Adrenal gland (tissue), 19 donors: ENCODE data around the gene TP73. TPM values are rescaled to one million over a fixed set of nuclear protein-coding genes. Genes with fewer than 3 reads are reported as not detected.

Experiments
- DNase-seq, 7 donors: peaks; one replicate each; pipeline ENCODE4 v3.0.0-alpha.2; 2019 to 2020
- H3K27ac ChIP-seq, 5 donors: fragments of 200-600 bp; sonication (generic) in 4 of 5; 1 replicate in 3 of 5; 2 replicates in 2 of 5; pipeline versions ENCODE4 v1.5.1 to v1.8.0; 2016 to 2020; ENCODE audit warnings: mild to moderate bottlenecking in 1 of 5
- H3K27me3 ChIP-seq: fragments of 200-600 bp; 2 replicates; pipeline ENCODE4 v1.8.0; 2021
- H3K36me3 ChIP-seq, 2 donors: fragments of 200-600 bp; replicated peaks in 1 of 2; 1 replicate in 1 of 2; 2 replicates in 1 of 2; pipeline versions ENCODE4 v1.5.1 to v1.8.0; 2018 to 2022
- H3K4me1 ChIP-seq, 2 donors: fragments of 200-600 bp; replicated peaks in 1 of 2; 1 replicate in 1 of 2; 2 replicates in 1 of 2; pipeline versions ENCODE4 v1.5.1 to v1.8.0; 2018 to 2021
- H3K4me3 ChIP-seq, 4 donors: fragments of 200-600 bp; sonication (generic) in 3 of 4; one replicate each; pipeline ENCODE4 v1.5.1; 2016 to 2018
- H3K9me3 ChIP-seq, 3 donors: fragments of 200-600 bp; sonication (generic) in 1 of 3; replicated peaks in 1 of 3; 1 replicate in 2 of 3; 2 replicates in 1 of 3; pipeline versions ENCODE4 v1.5.1 to v1.8.0; 2016 to 2021
- CTCF ChIP-seq, 6 experiments: fragments of 450-650 bp in 4 of 6; fragments of 200-600 bp in 2 of 6; sonication (generic) in 1 of 6; IDR thresholded peaks; 1 replicate in 5 of 6; 2 replicates in 1 of 6; pipeline versions ENCODE4 v1.5.1 to v1.8.0; 2016 to 2021; ENCODE audit warnings: antibody characterized with exemption in 6 of 6, mild to moderate bottlenecking in 2 of 6, moderate library complexity in 1 of 6
- POLR2A ChIP-seq, 2 donors: fragments of 450-650 bp; IDR thresholded peaks; one replicate each; pipeline ENCODE4 v1.6.1; 2017; ENCODE audit warnings: antibody characterized with exemption in 2 of 2, mild to moderate bottlenecking in 2 of 2, moderate library complexity in 1 of 2
- WGBS, 4 donors: extraction: QIAGEN DNeasy Blood & Tissue Kit in 2 of 4; methylation state at CpG; one replicate each; pipeline versions ENCODE4 v1.1.5 to v1.1.7; 2013 to 2017; 5-methylcytosine and 5-hydroxymethylcytosine counted together
- intact Hi-C, 2 donors: fragments of 100-400 bp; cut with DNase I; formaldehyde crosslinking; loops; one replicate each; pipeline versions ENCODE4 v1.14.1 to v1.15.0; 2022 to 2023
- long read RNA-seq, 10 donors: library from polyadenylated mRNA in 3 of 10; unstranded in 2 of 10; stranded (forward) in 1 of 10; transcript quantifications; one replicate each; pipeline ENCODE4 v2.0.0 and lab custom pipeline, GENCODE V29; 2021 to 2026
- polyA plus RNA-seq, 3 donors: library from polyadenylated mRNA; stranded (reverse); fragments of 200-250 nt in 2 of 3; fragments of 350-450 nt in 1 of 3; fragmentation: Illumina TruSeq in 1 of 3; extraction: RNeasy Lipid Tissue Mini Kit (QIAGEN cat#74804) in 1 of 3; gene quantifications; one replicate each; pipeline ENCODE4 v1.2.3, GENCODE V29; 2013 to 2014
- total RNA-seq, 9 donors: library from RNA; depleted of rRNA in 4 of 9; stranded (reverse); fragments of >200 nt in 4 of 9; fragments of 120-200 nt in 1 of 9; fragmentation: NEBNext Ultra II Directional in 1 of 9; extraction: Animal tissue kit (Norgen Biotek cat#: 25700) in 1 of 9; gene quantifications; one replicate each; pipeline versions ENCODE4 v1.1.0 to v1.2.4, GENCODE V29; 2013 to 2023
- donor health status: healthy with polysubstance abuse.
- donor health status: Bipolar disorder and iron deficiency.
- donor health status: DM: yes; HTN: yes; CAD: no.
- donor health status: DM: no; HTN: no; CAD: no.
- donor health status: DM: no; HTN: no; CAD: no.
- donor health status: DM: yes; HTN: yes; CAD: no.

The TP73 gene
- total RNA-seq (under 1 TPM in 3 of 9 donors, not detected in 6; 0.15 to 0.22 (median 0.18) TPM), polyA plus RNA-seq (under 1 TPM; 0.03 to 0.13 (median 0.08) TPM)
- long read RNA-seq, donor 1: 0 reads
- long read RNA-seq, donor 2: 0 reads
- long read RNA-seq, donor 3: 0 reads
- long read RNA-seq, donor 4: 0 reads
- long read RNA-seq, donor 5: 0 reads
- long read RNA-seq, donor 6: 0 reads
- long read RNA-seq, donor 7: 0 reads
- long read RNA-seq, donor 8: 0 reads
- long read RNA-seq, donor 9: 0 reads
- long read RNA-seq, donor 10: 0 reads

- 0 to 1% methylated on average over 78 to 80 of the region's 80 CpGs; no CpG with 5 or more reads in 2 of the 4 donors for WGBS, 4 donors
- no peak within 1 kb of the TSS for H3K27ac ChIP-seq
- peaks cover 0 to 1% of the 10 kb centered on the region in 2 donors for H3K36me3 ChIP-seq
- TF ChIP-seq CTCF (IDR thresholded peaks at IDR 0.05) (no peak), POLR2A (IDR thresholded peaks at IDR 0.05) (no peak)
- peak within 1 kb of the TSS in 1 of 4 donors; percentile 47 for H3K4me3 ChIP-seq
- DNase-seq: no peak
- peaks cover 38% of the 10 kb centered on the region for H3K27me3 ChIP-seq
- peaks cover 7 to 35% of the 10 kb centered on the region in 2 donors for H3K4me1 ChIP-seq
- intact Hi-C loops: no loop called here
- no peaks in the 10 kb centered on the region for H3K9me3 ChIP-seq
Measured at GRCh38 chr1:3651930-3652547, at the start of gene TP73. TSS of gene TP73 (plus strand) at chr1:3652516. CDS start at chr1:3682366, 29,850 bp downstream.

GRCh38 chr1:3603156-3603555 lies 49.2 kb upstream of the TP73 start:
- intact Hi-C loops: loop anchor here in 1 of 2 donors (5.0 kb wide), 1 partner anchor 111 kb away; no protein-coding TSS in a partner anchor
- DNase-seq: no peak
- Histone ChIP-seq H3K27ac (no peak overlapping the region), H3K36me3 (no peaks in the 10 kb centered on the region), H3K4me3 (no peak overlapping the region), H3K27me3 (peaks cover 16% of the 10 kb centered on the region), H3K4me1 (peaks cover 0 to 3% of the 10 kb centered on the region in 2 donors), H3K9me3 (no peaks in the 10 kb centered on the region)
- TF ChIP-seq CTCF (IDR thresholded peaks at IDR 0.05): no peak
- TF ChIP-seq POLR2A (IDR thresholded peaks at IDR 0.05): no peak
- 80 to 88% (median 86%) methylated on average over 2 to 11 of the region's 11 CpGs for WGBS, 4 donors

GRCh38 chr1:3603571-3604467 lies 48.5 kb upstream of the TP73 start:
- Histone ChIP-seq H3K36me3 (no peaks in the 10 kb centered on the region), H3K27ac (no peak overlapping the region), H3K4me3 (no peak overlapping the region), H3K27me3 (peaks cover 15% of the 10 kb centered on the region), H3K4me1 (no peaks in the 10 kb centered on the region), H3K9me3 (no peaks in the 10 kb centered on the region)
- intact Hi-C loops: loop anchor here in 1 of 2 donors (5.0 kb wide), 1 partner anchor 112 kb away; no protein-coding TSS in a partner anchor
- no peak for DNase-seq
- TF ChIP-seq POLR2A (IDR thresholded peaks at IDR 0.05): no peak
- TF ChIP-seq CTCF (IDR thresholded peaks at IDR 0.05): no peak
- WGBS, 4 donors: 78 to 94% (median 87%) methylated on average over 16 to 29 of the region's 29 CpGs
